ENCODE data around the gene TBC1D21.

The TBC1D21 gene

GRCh38 chr15:73865379-73865778 is 8.0 kb upstream of the TBC1D21 start:
- Histone ChIP-seq H3K27me3 (ENCODE audit: control insufficient read depth, low read length) (no peaks in the 10 kb centered on the region; the same call in 1 of the 2 replicates), H3F3A (ENCODE audit: control insufficient read depth, insufficient read depth) (no peaks in the 10 kb centered on the region), H3K4me1 (ENCODE audit: control insufficient read depth, low read length) (no peaks in the 10 kb centered on the region), H3K9me2 (replicated peaks; ENCODE audit: control insufficient read depth, low read length) (no peaks in the 10 kb centered on the region), H3K9me3 (ENCODE audit: control insufficient read depth, insufficient read depth, low read length) (no peaks in the 10 kb centered on the region), H3K79me2 (ENCODE audit: control insufficient read depth, low read length) (no peaks in the 10 kb centered on the region), H3K4me3 (ENCODE audit: low read length) (no peak overlapping the region), H3K27ac (ENCODE audit: low read depth, low read length) (no peak overlapping the region), H4K20me1 (ENCODE audit: control insufficient read depth, insufficient read depth, low read depth, low read length) (no peaks in the 10 kb centered on the region), H3K36me3 (ENCODE audit: control insufficient read depth, low read length) (no peaks in the 10 kb centered on the region), H3K4me2 (ENCODE audit: low read length) (no peak overlapping the region)
- TF ChIP-seq EZH2phosphoT487 (IDR thresholded peaks at IDR 0.05; ENCODE audit: borderline replicate concordance, low read length) (no peak), CTCF (IDR thresholded peaks at IDR 0.05; ENCODE audit: low read depth, low read length, poor library complexity, severe bottlenecking) (no peak)

- Histone ChIP-seq H3K4me2 (ENCODE audit: low read length) (no peak overlapping the region), H3K9me3 (ENCODE audit: control insufficient read depth, insufficient read depth, low read length) (no peaks in the 10 kb centered on the region), H3K4me1 (ENCODE audit: control insufficient read depth, low read length) (no peaks in the 10 kb centered on the region), H3F3A (ENCODE audit: control insufficient read depth, insufficient read depth) (no peaks in the 10 kb centered on the region), H3K27ac (ENCODE audit: low read depth, low read length) (no peak overlapping the region), H3K36me3 (ENCODE audit: control insufficient read depth, low read length) (no peaks in the 10 kb centered on the region), H3K4me3 (ENCODE audit: low read length) (no peak overlapping the region), H3K27me3 (ENCODE audit: control insufficient read depth, low read length) (no peaks in the 10 kb centered on the region; the same call in 1 of the 2 replicates), H3K79me2 (ENCODE audit: control insufficient read depth, low read length) (no peaks in the 10 kb centered on the region), H4K20me1 (ENCODE audit: control insufficient read depth, insufficient read depth, low read depth, low read length) (no peaks in the 10 kb centered on the region), H3K9me2 (replicated peaks; ENCODE audit: control insufficient read depth, low read length) (no peaks in the 10 kb centered on the region)
- TF ChIP-seq CTCF (IDR thresholded peaks at IDR 0.05; ENCODE audit: low read depth, low read length, poor library complexity, severe bottlenecking) (no peak), EZH2phosphoT487 (IDR thresholded peaks at IDR 0.05; ENCODE audit: borderline replicate concordance, low read length) (no peak)
Measured at GRCh38 chr15:73865904-73866303, 7.5 kb upstream of the TBC1D21 start.

- H3K27ac ChIP-seq (ENCODE audit: low read depth, low read length) = no peak overlapping the region
- H3K9me2 ChIP-seq (replicated peaks; ENCODE audit: control insufficient read depth, low read length) = no peaks in the 10 kb centered on the region
- no peaks in the 10 kb centered on the region; the same call in 1 of the 2 replicates for H3K27me3 ChIP-seq (ENCODE audit: control insufficient read depth, low read length)
- H3K79me2 ChIP-seq (ENCODE audit: control insufficient read depth, low read length) = no peaks in the 10 kb centered on the region
- no peak overlapping the region for H3K4me2 ChIP-seq (ENCODE audit: low read length)
- H3K9me3 ChIP-seq (ENCODE audit: control insufficient read depth, insufficient read depth, low read length) = no peaks in the 10 kb centered on the region
- no peak for TF ChIP-seq EZH2phosphoT487 (IDR thresholded peaks at IDR 0.05; ENCODE audit: borderline replicate concordance, low read length)
- TF ChIP-seq CTCF (IDR thresholded peaks at IDR 0.05; ENCODE audit: low read depth, low read length, poor library complexity, severe bottlenecking) = no peak
- H3K4me1 ChIP-seq (ENCODE audit: control insufficient read depth, low read length) = no peaks in the 10 kb centered on the region
- H3K36me3 ChIP-seq (ENCODE audit: control insufficient read depth, low read length) = no peaks in the 10 kb centered on the region
- no peak overlapping the region for H3K4me3 ChIP-seq (ENCODE audit: low read length)
- H3F3A ChIP-seq (ENCODE audit: control insufficient read depth, insufficient read depth) = no peaks in the 10 kb centered on the region
- H4K20me1 ChIP-seq (ENCODE audit: control insufficient read depth, insufficient read depth, low read depth, low read length) = no peaks in the 10 kb centered on the region
Measured at GRCh38 chr15:73866481-73866880, 6.9 kb upstream of the TBC1D21 start.

Data from DOHH2 (cell line).